ENCODE data around the gene RUNX1. TPM values are rescaled to one million over a fixed set of nuclear protein-coding genes. Genes with fewer than 3 reads are reported as not detected.

The RUNX1 gene
- total and polyA plus RNA-seq, 2 donors (not counting 3 experiments of a cell fraction or from before 2014, with no cell fraction given) = 4.6 to 17.9 TPM

DNA sequence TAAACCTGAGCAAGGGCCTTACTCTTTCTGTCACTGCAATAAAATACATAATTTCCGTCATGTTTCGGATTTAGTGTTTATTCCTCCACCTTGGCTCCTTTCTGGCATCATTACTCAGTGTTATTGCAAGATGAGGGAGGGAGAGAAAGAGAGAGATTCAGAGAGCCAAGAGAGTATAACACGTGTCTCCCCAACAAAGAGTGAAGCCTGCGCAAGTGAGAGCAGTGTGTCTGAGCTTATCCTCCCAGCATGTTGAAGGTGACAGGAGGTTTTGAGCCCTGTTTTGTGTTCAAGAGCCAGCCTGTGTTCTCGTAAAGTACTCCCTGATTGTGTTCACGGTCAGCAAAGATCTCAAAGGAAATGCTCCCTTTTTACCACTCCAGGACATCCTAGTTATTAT is 6.3 kb downstream of the RUNX1 start:
- no peaks in the 10 kb centered on the region for H4K20me1 ChIP-seq (replicated peaks; ENCODE audit: control insufficient read depth, extremely low read depth, insufficient read depth, low read length)
- peaks cover 64 to 70% of the 10 kb centered on the region in 2 experiments for H3K27me3 ChIP-seq (ENCODE audit: control insufficient read depth in 2 of 2, insufficient read depth in 2 of 2, low read length in 2 of 2)
- no TSS peak for BruUV-seq (replicated peaks)
- H3K36me3 ChIP-seq (ENCODE audit: control insufficient read depth in 2 of 2, extremely low read depth in 1 of 2, insufficient read depth in 2 of 2, low read length in 2 of 2) = no peaks in the 10 kb centered on the region
- no peaks in the 10 kb centered on the region for H3K9me3 ChIP-seq (replicated peaks; ENCODE audit: control insufficient read depth, insufficient read depth, low read length)
- POLR2A ChIA-PET = no interaction called here
- H3K9me1 ChIP-seq (replicated peaks; ENCODE audit: control insufficient read depth, extremely low read depth, insufficient read depth, low read length) = no peaks in the 10 kb centered on the region
- CTCF ChIA-PET = interaction anchor here (1.2 to 1.4 kb wide), 2 partner anchors 232 to 297 kb away, joined by 3 read pairs; no protein-coding TSS in a partner anchor
- no peaks in the 10 kb centered on the region for H3K79me2 ChIP-seq (ENCODE audit: control insufficient read depth, insufficient read depth, low read length)
- no peak overlapping the region for H3K4me2 ChIP-seq (ENCODE audit: insufficient read depth, low read length)
- no peak overlapping the region for H3K9ac ChIP-seq (replicated peaks; ENCODE audit: extremely low read depth, insufficient read depth, low read length)
- intact Hi-C loops (cut with micrococcal nuclease) = loop anchor here (10.0 kb wide), 1 partner anchor 432 kb away; no protein-coding TSS in a partner anchor
- FAIRE-seq (no peak), DNase-seq (ENCODE audit: low read depth, low spot score) (no peak)
- no peak for TF ChIP-seq EZH2 (IDR thresholded peaks at IDR 0.05; ENCODE audit: borderline replicate concordance, low read depth, low read length, severe bottlenecking)
- no peak overlapping the region for H3K27ac ChIP-seq (ENCODE audit: insufficient read depth, low read depth, low read length)
- no peak overlapping the region for H3K4me3 ChIP-seq (replicated peaks in 1 of 3; ENCODE audit: insufficient read depth in 1 of 3, low read depth in 1 of 3, low read length in 3 of 3)
- H2AFZ ChIP-seq (ENCODE audit: low read depth, low read length) = no peak overlapping the region
- dilution Hi-C loops (cut with MboI; ENCODE audit: extremely low pct_ligation_motif_present, low sequenced_read_pairs) = no loop called here
- peaks cover 15% of the 10 kb centered on the region for H3K4me1 ChIP-seq (ENCODE audit: control insufficient read depth, extremely low read depth, insufficient read depth, low read length)

DNA sequence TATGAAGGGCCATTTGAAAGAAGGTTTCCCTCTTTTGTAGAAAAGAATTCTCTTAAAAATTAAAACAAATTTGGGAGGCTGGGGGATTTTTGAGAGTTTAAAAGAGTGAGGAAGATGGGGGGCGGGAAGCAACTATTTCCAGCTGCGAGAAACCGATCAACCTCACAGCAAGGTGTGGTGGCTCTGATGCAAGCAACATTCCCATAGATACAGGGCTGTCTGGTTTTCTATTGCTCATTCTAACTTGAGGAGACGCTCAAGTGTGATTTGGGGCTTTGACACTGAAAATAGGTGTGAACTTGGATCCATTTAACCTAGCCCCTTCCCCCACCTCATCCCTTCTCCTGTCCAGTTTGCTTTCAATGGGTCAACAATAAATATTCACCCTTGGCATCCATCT is 7.2 kb downstream of the RUNX1 start:
- H3K36me3 ChIP-seq (ENCODE audit: control insufficient read depth in 2 of 2, extremely low read depth in 1 of 2, insufficient read depth in 2 of 2, low read length in 2 of 2) = no peaks in the 10 kb centered on the region
- POLR2A ChIA-PET = no interaction called here
- BruUV-seq (replicated peaks) = no TSS peak
- no peaks in the 10 kb centered on the region for H3K9me3 ChIP-seq (replicated peaks; ENCODE audit: control insufficient read depth, insufficient read depth, low read length)
- no peak overlapping the region for H3K27ac ChIP-seq (ENCODE audit: insufficient read depth, low read depth, low read length)
- H3K4me1 ChIP-seq (ENCODE audit: control insufficient read depth, extremely low read depth, insufficient read depth, low read length) = peaks cover 7% of the 10 kb centered on the region
- intact Hi-C loops (cut with micrococcal nuclease) (loop anchor here (10.0 kb wide), 1 partner anchor 433 kb away; no protein-coding TSS in a partner anchor), dilution Hi-C loops (cut with MboI; ENCODE audit: extremely low pct_ligation_motif_present, low sequenced_read_pairs) (no loop called here)
- H3K9ac ChIP-seq (replicated peaks; ENCODE audit: extremely low read depth, insufficient read depth, low read length) = no peak overlapping the region
- H2AFZ ChIP-seq (ENCODE audit: low read depth, low read length) = no peak overlapping the region
- CTCF ChIA-PET = no interaction called here
- H3K4me3 ChIP-seq (replicated peaks in 1 of 3; ENCODE audit: insufficient read depth in 1 of 3, low read depth in 1 of 3, low read length in 3 of 3) = no peak overlapping the region
- FAIRE-seq (no peak), DNase-seq (ENCODE audit: low read depth, low spot score) (no peak)
- no peak overlapping the region for H3K4me2 ChIP-seq (ENCODE audit: insufficient read depth, low read length)
- H3K9me1 ChIP-seq (replicated peaks; ENCODE audit: control insufficient read depth, extremely low read depth, insufficient read depth, low read length) = no peaks in the 10 kb centered on the region
- peaks cover 73% of the 10 kb centered on the region in 2 experiments for H3K27me3 ChIP-seq (ENCODE audit: control insufficient read depth in 2 of 2, insufficient read depth in 2 of 2, low read length in 2 of 2)
- TF ChIP-seq POLR2AphosphoS5 (IDR thresholded peaks at IDR 0.05; ENCODE audit: insufficient read depth, low read depth, low read length) (no peak), MYC (IDR thresholded peaks at IDR 0.05; ENCODE audit: low read depth, low read length) (no peak), JUN (IDR thresholded peaks at IDR 0.05; ENCODE audit: borderline replicate concordance, insufficient read depth, insufficient read length, low read depth) (no peak), POLR2A (IDR thresholded peaks at IDR 0.05; ENCODE audit: low read depth, low read length) (no peak), GATA2 (IDR thresholded peaks at IDR 0.05; ENCODE audit: insufficient read depth, insufficient read length, low read depth, low read length) (no peak)
- H3K79me2 ChIP-seq (ENCODE audit: control insufficient read depth, insufficient read depth, low read length) = no peaks in the 10 kb centered on the region
- H4K20me1 ChIP-seq (replicated peaks; ENCODE audit: control insufficient read depth, extremely low read depth, insufficient read depth, low read length) = no peaks in the 10 kb centered on the region

Data from endothelial cell of umbilical vein (primary cell).